Endodermal cell (in vitro differentiated cells): ENCODE measurements around the gene RRP1B. TPM values are rescaled to one million over a fixed set of nuclear protein-coding genes. Genes with fewer than 3 reads are reported as not detected.

Experiments used
- DNase-seq: peaks from one replicate; pipeline ENCODE4 v3.0.0-alpha.2; 2017
- H3K27ac ChIP-seq: 2 replicates; pipeline ENCODE4 v1.5.1; 2013; ENCODE audit warnings: mild to moderate bottlenecking, low read depth, low read length, moderate library complexity
- H3K27me3 ChIP-seq: 2 replicates; pipeline ENCODE4 v1.6.1; 2013; ENCODE audit warnings: mild to moderate bottlenecking, low read length, moderate library complexity; ENCODE audit not compliant: insufficient read depth, control insufficient read depth, poor library complexity, severe bottlenecking
- H3K36me3 ChIP-seq: 2 replicates; pipeline ENCODE4 v1.7.0; 2013; ENCODE audit warnings: mild to moderate bottlenecking, low read length, moderate library complexity; ENCODE audit not compliant: control insufficient read depth, insufficient read depth
- H3K4me1 ChIP-seq: one replicate; pipeline ENCODE4 v1.7.0; 2013; ENCODE audit warnings: low read length; ENCODE audit not compliant: control insufficient read depth, insufficient read depth
- H3K4me3 ChIP-seq: 2 replicates; pipeline ENCODE4 v1.5.1; 2013; ENCODE audit warnings: mild to moderate bottlenecking, low read length, moderate library complexity
- H3K9ac ChIP-seq: 2 replicates; pipeline ENCODE4 v1.6.1; 2013; ENCODE audit warnings: mild to moderate bottlenecking, low read length, moderate library complexity; ENCODE audit not compliant: poor library complexity, severe bottlenecking; ENCODE audit errors: extremely low read depth
- H3K9me3 ChIP-seq: 2 replicates; pipeline ENCODE4 v1.6.1; 2013; ENCODE audit warnings: mild to moderate bottlenecking, low read length, moderate library complexity; ENCODE audit not compliant: control insufficient read depth
- H3K27ac Mint-ChIP-seq: 2 replicates; pipeline ENCODE4 v1.8.0; 2020; ENCODE audit warnings: mixed read lengths
- H3K27me3 Mint-ChIP-seq: 2 replicates; pipeline ENCODE4 v1.8.0; 2021; ENCODE audit warnings: mild to moderate bottlenecking, mixed read lengths; ENCODE audit not compliant: insufficient read depth
- H3K36me3 Mint-ChIP-seq: 2 replicates; pipeline ENCODE4 v1.8.0; 2020; ENCODE audit warnings: low read depth, mixed read lengths
- H3K4me1 Mint-ChIP-seq: 2 replicates; pipeline ENCODE4 v1.8.0; 2020; ENCODE audit warnings: mixed read lengths
- H3K4me3 Mint-ChIP-seq: 2 replicates; pipeline ENCODE4 v1.8.0; 2020; ENCODE audit warnings: mild to moderate bottlenecking, moderate library complexity, mixed read lengths
- H3K9me3 Mint-ChIP-seq: 2 replicates; pipeline ENCODE4 v1.8.0; 2020; ENCODE audit warnings: mild to moderate bottlenecking, mixed read lengths
- WGBS, 2 experiments: methylation state at CpG; one replicate each; pipeline versions ENCODE4 v1.1.5 to v1.1.7; 2013; ENCODE audit warnings: missing lambda C conversion rate in 2 of 2, mixed read lengths in 1 of 2; ENCODE audit not compliant: insufficient coverage in 1 of 2, insufficient read length in 1 of 2; 5-methylcytosine and 5-hydroxymethylcytosine counted together
- total RNA-seq, 2 donors: library from RNA; stranded (reverse); fragmentation: NEBNext Ultra II Directional in 1 of 2; extraction: Animal tissue kit (Norgen Biotek cat#: 25700) in 1 of 2; gene quantifications; 2 replicates in 1 of 2; 3 replicates in 1 of 2; pipeline ENCODE4 v1.2.1, GENCODE V29; 2021
- TF ChIP-seq, protein P1 (sequence below): fragments of 200-600 bp; sonication (generic); conservative IDR thresholded peaks from 2 replicates; pipeline ENCODE4 v1.5.0; 2021; ENCODE audit warnings: antibody characterized with exemption, mild to moderate bottlenecking

The RRP1B gene
- total RNA-seq, 2 donors from 2014 or later, result 44.1 to 46.0 TPM

DNA sequence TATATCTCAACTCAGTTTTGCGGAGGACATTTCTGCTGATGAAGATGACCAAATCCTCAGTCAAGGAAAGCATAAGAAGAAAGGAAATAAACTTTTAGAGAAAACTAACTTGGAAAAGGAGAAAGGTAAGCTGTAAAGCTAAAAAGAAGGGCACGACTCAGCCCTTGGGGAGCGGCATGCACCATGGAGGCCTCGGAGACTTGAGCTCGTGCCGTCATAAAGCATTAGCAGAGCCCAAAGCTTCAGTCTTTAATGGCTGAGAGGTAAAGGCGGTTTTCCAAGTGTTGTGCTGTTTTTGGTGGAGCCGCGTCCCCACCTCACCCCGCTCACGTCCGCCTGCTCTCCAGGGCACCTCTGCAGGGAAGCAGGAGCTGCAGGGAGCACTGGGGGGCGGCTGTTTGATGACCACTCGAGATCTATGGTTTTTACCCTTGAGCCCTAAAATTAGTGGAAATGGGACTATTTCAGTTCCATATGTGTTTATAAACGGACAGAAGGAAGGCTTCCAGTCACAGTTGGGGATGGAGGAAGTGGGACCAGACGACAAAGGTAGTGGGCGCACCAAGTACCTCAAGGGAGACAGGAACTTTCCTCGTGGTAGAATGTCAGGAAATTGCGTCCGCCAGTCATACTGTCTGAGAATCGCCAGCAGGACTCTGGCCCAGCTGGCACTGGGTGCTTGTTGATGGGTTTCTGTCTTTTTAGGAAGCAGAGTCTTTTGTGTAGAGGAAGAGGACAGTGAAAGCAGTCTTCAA is 27.6 kb downstream of the RRP1B start:
- H3K4me1 Mint-ChIP-seq, result no peaks in the 10 kb centered on the region
- H3K9me3 Mint-ChIP-seq, result no peaks in the 10 kb centered on the region
- DNase-seq, result no peak
- 94 to 96% methylated on average over 14 to 20 of the region's 21 CpGs for WGBS, 2 experiments
- no peak overlapping the region for H3K27ac Mint-ChIP-seq
- H3K4me3 Mint-ChIP-seq, result no peak overlapping the region
- H3K27ac ChIP-seq, result no peak overlapping the region
- peaks cover 68% of the 10 kb centered on the region for H3K36me3 Mint-ChIP-seq
- H3K9ac ChIP-seq, result no peak overlapping the region
- no peak overlapping the region for H3K4me3 ChIP-seq
- H3K27me3 Mint-ChIP-seq, result no peaks in the 10 kb centered on the region
- no peaks in the 10 kb centered on the region for H3K4me1 ChIP-seq
- H3K9me3 ChIP-seq, result no peaks in the 10 kb centered on the region
- TF ChIP-seq, protein P1, sequence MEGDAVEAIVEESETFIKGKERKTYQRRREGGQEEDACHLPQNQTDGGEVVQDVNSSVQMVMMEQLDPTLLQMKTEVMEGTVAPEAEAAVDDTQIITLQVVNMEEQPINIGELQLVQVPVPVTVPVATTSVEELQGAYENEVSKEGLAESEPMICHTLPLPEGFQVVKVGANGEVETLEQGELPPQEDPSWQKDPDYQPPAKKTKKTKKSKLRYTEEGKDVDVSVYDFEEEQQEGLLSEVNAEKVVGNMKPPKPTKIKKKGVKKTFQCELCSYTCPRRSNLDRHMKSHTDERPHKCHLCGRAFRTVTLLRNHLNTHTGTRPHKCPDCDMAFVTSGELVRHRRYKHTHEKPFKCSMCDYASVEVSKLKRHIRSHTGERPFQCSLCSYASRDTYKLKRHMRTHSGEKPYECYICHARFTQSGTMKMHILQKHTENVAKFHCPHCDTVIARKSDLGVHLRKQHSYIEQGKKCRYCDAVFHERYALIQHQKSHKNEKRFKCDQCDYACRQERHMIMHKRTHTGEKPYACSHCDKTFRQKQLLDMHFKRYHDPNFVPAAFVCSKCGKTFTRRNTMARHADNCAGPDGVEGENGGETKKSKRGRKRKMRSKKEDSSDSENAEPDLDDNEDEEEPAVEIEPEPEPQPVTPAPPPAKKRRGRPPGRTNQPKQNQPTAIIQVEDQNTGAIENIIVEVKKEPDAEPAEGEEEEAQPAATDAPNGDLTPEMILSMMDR, result no peak
- H3K27me3 ChIP-seq, result no peaks in the 10 kb centered on the region
- H3K36me3 ChIP-seq, result peaks cover 66% of the 10 kb centered on the region

DNA sequence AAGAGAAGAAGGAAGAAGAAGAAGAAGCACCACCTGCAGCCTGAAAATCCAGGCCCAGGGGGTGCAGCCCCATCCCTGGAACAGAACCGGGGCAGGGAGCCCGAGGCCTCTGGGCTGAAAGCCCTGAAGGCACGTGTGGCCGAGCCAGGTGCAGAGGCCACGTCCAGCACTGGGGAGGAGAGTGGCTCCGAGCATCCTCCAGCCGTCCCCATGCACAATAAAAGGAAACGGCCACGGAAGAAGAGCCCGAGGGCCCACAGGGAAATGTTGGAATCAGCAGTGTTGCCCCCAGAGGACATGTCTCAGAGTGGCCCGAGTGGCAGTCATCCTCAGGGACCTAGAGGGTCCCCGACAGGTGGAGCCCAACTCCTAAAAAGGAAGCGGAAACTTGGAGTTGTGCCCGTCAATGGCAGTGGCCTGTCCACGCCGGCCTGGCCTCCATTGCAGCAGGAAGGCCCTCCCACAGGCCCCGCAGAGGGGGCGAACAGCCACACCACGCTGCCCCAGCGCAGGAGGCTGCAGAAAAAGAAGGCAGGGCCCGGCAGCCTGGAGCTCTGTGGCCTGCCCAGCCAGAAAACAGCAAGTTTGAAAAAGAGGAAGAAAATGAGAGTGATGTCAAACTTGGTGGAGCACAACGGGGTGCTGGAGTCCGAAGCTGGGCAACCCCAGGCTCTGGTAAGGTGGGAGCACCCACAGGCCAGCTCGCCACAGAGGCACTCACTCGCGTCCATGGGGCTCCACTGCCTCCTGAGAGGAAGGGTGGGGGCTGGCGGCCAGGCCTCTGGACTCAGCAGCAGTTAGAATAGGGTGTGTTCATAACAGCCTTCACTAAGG is 28.4 kb downstream of the RRP1B start:
- Histone ChIP-seq H3K36me3 (peaks cover 58% of the 10 kb centered on the region), H3K27ac (no peak overlapping the region), H3K9ac (no peak overlapping the region), H3K4me1 (no peaks in the 10 kb centered on the region), H3K4me3 (no peak overlapping the region), H3K27me3 (no peaks in the 10 kb centered on the region), H3K9me3 (no peaks in the 10 kb centered on the region)
- Mint-ChIP-seq H3K27me3 (no peaks in the 10 kb centered on the region), H3K4me3 (no peak overlapping the region), H3K36me3 (peaks cover 67% of the 10 kb centered on the region), H3K27ac (no peak overlapping the region), H3K4me1 (no peaks in the 10 kb centered on the region), H3K9me3 (no peaks in the 10 kb centered on the region)
- WGBS, 2 experiments, result 94 to 97% methylated on average over 15 to 27 of the region's 27 CpGs
- TF ChIP-seq, protein P1, result no peak
- DNase-seq, result no peak

DNA sequence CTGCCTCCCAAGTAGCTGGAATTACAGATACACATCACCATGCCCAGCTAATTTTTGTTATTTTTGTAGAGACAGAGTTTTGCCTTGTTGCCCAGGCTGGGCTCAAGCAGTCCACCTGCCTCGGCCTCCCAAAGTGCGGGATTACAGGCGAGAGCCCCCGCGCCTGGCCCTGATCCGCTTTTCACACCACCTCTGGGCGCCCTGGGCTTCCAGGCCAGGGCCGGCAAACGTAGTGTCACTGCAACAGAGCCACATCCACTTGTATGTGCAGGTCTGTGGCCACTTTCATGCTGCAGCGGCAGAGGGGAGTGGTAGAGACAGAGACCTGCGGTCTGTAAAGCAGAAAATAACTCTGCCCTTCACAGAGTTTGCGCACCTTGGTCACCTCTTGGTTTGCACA is 29.5 kb downstream of the RRP1B start:
- no peak overlapping the region for H3K9ac ChIP-seq
- peaks cover 70% of the 10 kb centered on the region for H3K36me3 Mint-ChIP-seq

More for the DNA sequence above, 29.5 kb downstream of the RRP1B start:
- Histone ChIP-seq H3K9me3 (no peaks in the 10 kb centered on the region), H3K4me3 (no peak overlapping the region), H3K4me1 (no peaks in the 10 kb centered on the region), H3K27ac (no peak overlapping the region), H3K36me3 (peaks cover 60% of the 10 kb centered on the region), H3K27me3 (no peaks in the 10 kb centered on the region)
- no peaks in the 10 kb centered on the region for H3K4me1 Mint-ChIP-seq
- H3K4me3 Mint-ChIP-seq, result no peak overlapping the region
- no peaks in the 10 kb centered on the region for H3K9me3 Mint-ChIP-seq
- no peak for DNase-seq
- TF ChIP-seq, protein P1, result no peak
- 95 to 96% methylated on average over 9 to 12 of the region's 12 CpGs for WGBS, 2 experiments
- no peak overlapping the region for H3K27ac Mint-ChIP-seq
- H3K27me3 Mint-ChIP-seq, result no peaks in the 10 kb centered on the region
